Measurements from ENCODE around the gene OR4F6. TPM values are rescaled to one million over a fixed set of nuclear protein-coding genes. Genes with fewer than 3 reads are reported as not detected.
"Not testable (repeated sequence)": the region's sequence is repeated elsewhere in the genome, so short reads cannot be mapped to it uniquely, and the experiment has no call there.

OR4F6 gene
- not detected for total RNA-seq

GRCh38 chr15:101803209-101803608 lies at the start of gene OR4F6:
Gene OR4F6, plus strand, starts transcription at chr15:101803509. Its CDS starts 2,211 bp downstream, at chr15:101805720.
- Histone ChIP-seq H3K27ac (no peak within 1 kb of the TSS), H3K4me1 (no peaks in the 10 kb centered on the region), H3K36me3 (no peaks in the 10 kb centered on the region), H3K27me3 (no peaks in the 10 kb centered on the region), H3K9me3 (no peaks in the 10 kb centered on the region), H3K4me3 (no peak within 1 kb of the TSS), H3K9ac (ENCODE audit: low read depth in 2 of 2, low read length in 2 of 2) (no peak within 1 kb of the TSS)
- TF ChIP-seq CTCF (IDR thresholded peaks at IDR 0.05): no peak
- DNase-seq: no peak
- intact Hi-C loops (cut with DNase I): no loop called here

- H3K27ac ChIP-seq; H3K9ac ChIP-seq (ENCODE audit: low read depth in 2 of 2, low read length in 2 of 2); H3K36me3 ChIP-seq; H3K4me3 ChIP-seq; H3K27me3 ChIP-seq; DNase-seq; H3K9me3 ChIP-seq; intact Hi-C loops (cut with DNase I); H3K4me1 ChIP-seq: not testable (repeated sequence)
These were observed 38.5 kb upstream of the OR4F6 start for GRCh38 chr15:101764669-101765339.

GRCh38 chr15:101765340-101765671 lies 38.0 kb upstream of the OR4F6 start:
- H3K4me1 ChIP-seq; H3K27ac ChIP-seq; intact Hi-C loops (cut with DNase I); H3K36me3 ChIP-seq; DNase-seq; H3K9ac ChIP-seq (ENCODE audit: low read depth in 2 of 2, low read length in 2 of 2); H3K27me3 ChIP-seq; H3K4me3 ChIP-seq; H3K9me3 ChIP-seq: not testable (repeated sequence)

GRCh38 chr15:101765772-101766456 lies 37.4 kb upstream of the OR4F6 start:
- no peak for DNase-seq
- Histone ChIP-seq H3K36me3 (no peaks in the 10 kb centered on the region), H3K9ac (ENCODE audit: low read depth in 2 of 2, low read length in 2 of 2) (no peak overlapping the region), H3K27me3 (no peaks in the 10 kb centered on the region), H3K4me3 (no peak overlapping the region), H3K27ac (no peak overlapping the region), H3K4me1 (no peaks in the 10 kb centered on the region), H3K9me3 (no peaks in the 10 kb centered on the region)
- no peak for TF ChIP-seq CTCF (IDR thresholded peaks at IDR 0.05)
- intact Hi-C loops (cut with DNase I): no loop called here

- H3K36me3 ChIP-seq; intact Hi-C loops (cut with DNase I); H3K4me1 ChIP-seq; DNase-seq; H3K27ac ChIP-seq; H3K27me3 ChIP-seq; H3K9ac ChIP-seq (ENCODE audit: low read depth in 2 of 2, low read length in 2 of 2); H3K4me3 ChIP-seq; H3K9me3 ChIP-seq: not testable (repeated sequence)
These were observed 36.1 kb upstream of the OR4F6 start for GRCh38 chr15:101767083-101767640.

- Histone ChIP-seq H3K27ac (no peak overlapping the region), H3K9ac (ENCODE audit: low read depth in 2 of 2, low read length in 2 of 2) (no peak overlapping the region), H3K27me3 (no peaks in the 10 kb centered on the region), H3K4me1 (no peaks in the 10 kb centered on the region), H3K4me3 (no peak overlapping the region), H3K9me3 (no peaks in the 10 kb centered on the region), H3K36me3 (no peaks in the 10 kb centered on the region)
- no peak for DNase-seq
- no peak for TF ChIP-seq CTCF (IDR thresholded peaks at IDR 0.05)
- intact Hi-C loops (cut with DNase I): no loop called here
These were observed 30.4 kb upstream of the OR4F6 start for GRCh38 chr15:101772921-101773320.

All from colonic mucosa (tissue), 4 donors.